ENCODE measurements around the gene LMO3.
A peak's percentile ranks its signal among the peaks of the same experiment; 100 is the strongest.

The LMO3 gene

GRCh38 chr12:16606117-16606200 is at the start of gene LMO3:
TSS of gene LMO3 (minus strand) at chr12:16606162. CDS start at chr12:16600860, 5,302 bp downstream.
- peak within 1 kb of the TSS; percentile 42 for H3K4me3 ChIP-seq (ENCODE audit: low read depth, low read length)
- DNase-seq (ENCODE audit: low read depth, low spot score): no peak
- TF ChIP-seq, protein P1, sequence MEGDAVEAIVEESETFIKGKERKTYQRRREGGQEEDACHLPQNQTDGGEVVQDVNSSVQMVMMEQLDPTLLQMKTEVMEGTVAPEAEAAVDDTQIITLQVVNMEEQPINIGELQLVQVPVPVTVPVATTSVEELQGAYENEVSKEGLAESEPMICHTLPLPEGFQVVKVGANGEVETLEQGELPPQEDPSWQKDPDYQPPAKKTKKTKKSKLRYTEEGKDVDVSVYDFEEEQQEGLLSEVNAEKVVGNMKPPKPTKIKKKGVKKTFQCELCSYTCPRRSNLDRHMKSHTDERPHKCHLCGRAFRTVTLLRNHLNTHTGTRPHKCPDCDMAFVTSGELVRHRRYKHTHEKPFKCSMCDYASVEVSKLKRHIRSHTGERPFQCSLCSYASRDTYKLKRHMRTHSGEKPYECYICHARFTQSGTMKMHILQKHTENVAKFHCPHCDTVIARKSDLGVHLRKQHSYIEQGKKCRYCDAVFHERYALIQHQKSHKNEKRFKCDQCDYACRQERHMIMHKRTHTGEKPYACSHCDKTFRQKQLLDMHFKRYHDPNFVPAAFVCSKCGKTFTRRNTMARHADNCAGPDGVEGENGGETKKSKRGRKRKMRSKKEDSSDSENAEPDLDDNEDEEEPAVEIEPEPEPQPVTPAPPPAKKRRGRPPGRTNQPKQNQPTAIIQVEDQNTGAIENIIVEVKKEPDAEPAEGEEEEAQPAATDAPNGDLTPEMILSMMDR (IDR thresholded peaks at IDR 0.05; ENCODE audit: low read depth, low read length): no peak
- in situ Hi-C loops (cut with HindIII; ENCODE audit: low sequenced_read_pairs): no loop called here

DNA sequence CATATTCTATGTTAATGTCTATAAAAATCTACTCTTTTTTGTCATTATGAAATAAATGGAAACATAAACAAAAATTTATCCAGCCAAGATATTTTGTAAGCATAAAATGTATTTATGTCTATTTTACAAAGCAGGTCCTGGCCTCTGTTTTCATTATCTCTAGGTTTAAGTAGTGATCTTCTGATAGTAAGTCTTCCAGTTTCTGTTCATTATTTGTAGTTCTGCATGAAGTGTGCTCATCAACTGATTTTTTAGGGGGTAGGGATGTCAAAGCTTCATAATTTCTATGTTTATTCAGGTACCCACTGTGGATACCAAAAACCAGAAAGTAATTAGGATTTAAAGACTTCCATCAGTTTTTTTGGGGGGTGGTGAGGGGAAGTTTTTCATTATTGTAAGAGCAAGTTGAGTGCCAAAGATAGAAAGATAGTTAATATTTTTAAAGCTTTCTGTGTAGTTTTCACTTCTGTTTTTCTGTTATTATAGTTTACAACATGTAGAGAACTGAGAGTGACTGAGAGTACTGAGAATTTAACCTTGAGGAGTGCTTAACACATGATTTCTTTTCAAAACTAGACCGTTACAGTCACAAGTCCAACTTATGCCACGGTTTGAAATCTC is 30.6 kb upstream of the LMO3 start:
- H3K4me3 ChIP-seq (ENCODE audit: low read depth, low read length): no peak overlapping the region
- DNase-seq (ENCODE audit: low read depth, low spot score): no peak
- TF ChIP-seq, protein P1 (IDR thresholded peaks at IDR 0.05; ENCODE audit: low read depth, low read length): no peak
- in situ Hi-C loops (cut with HindIII; ENCODE audit: low sequenced_read_pairs): no loop called here

GRCh38 chr12:16634786-16635185 is 28.8 kb upstream of the LMO3 start:
- TF ChIP-seq, protein P1 (IDR thresholded peaks at IDR 0.05; ENCODE audit: low read depth, low read length): no peak
- in situ Hi-C loops (cut with HindIII; ENCODE audit: low sequenced_read_pairs): no loop called here
- H3K4me3 ChIP-seq (ENCODE audit: low read depth, low read length): no peak overlapping the region

GRCh38 chr12:16626991-16627390 is 21.0 kb upstream of the LMO3 start:
- TF ChIP-seq, protein P1 (IDR thresholded peaks at IDR 0.05; ENCODE audit: low read depth, low read length): no peak
- in situ Hi-C loops (cut with HindIII; ENCODE audit: low sequenced_read_pairs): no loop called here

More at GRCh38 chr12:16634786-16635185, 28.8 kb upstream of the LMO3 start:
- no peak for DNase-seq (ENCODE audit: low read depth, low spot score)

GRCh38 chr12:16622338-16622737 is 16.4 kb upstream of the LMO3 start:
- DNase-seq (ENCODE audit: low read depth, low spot score): no peak
- TF ChIP-seq, protein P1 (IDR thresholded peaks at IDR 0.05; ENCODE audit: low read depth, low read length): no peak
- in situ Hi-C loops (cut with HindIII; ENCODE audit: low sequenced_read_pairs): no loop called here
- no peak overlapping the region for H3K4me3 ChIP-seq (ENCODE audit: low read depth, low read length)

More at GRCh38 chr12:16626991-16627390, 21.0 kb upstream of the LMO3 start:
- no peak for DNase-seq (ENCODE audit: low read depth, low spot score)
- no peak overlapping the region for H3K4me3 ChIP-seq (ENCODE audit: low read depth, low read length)

GRCh38 chr12:16619537-16619936 is 13.6 kb upstream of the LMO3 start:
- TF ChIP-seq, protein P1 (IDR thresholded peaks at IDR 0.05; ENCODE audit: low read depth, low read length): no peak
- H3K4me3 ChIP-seq (ENCODE audit: low read depth, low read length): no peak overlapping the region
- DNase-seq (ENCODE audit: low read depth, low spot score): no peak
- in situ Hi-C loops (cut with HindIII; ENCODE audit: low sequenced_read_pairs): no loop called here

GRCh38 chr12:16618256-16618655 is 12.3 kb upstream of the LMO3 start:
- in situ Hi-C loops (cut with HindIII; ENCODE audit: low sequenced_read_pairs): no loop called here
- DNase-seq (ENCODE audit: low read depth, low spot score): no peak
- TF ChIP-seq, protein P1 (IDR thresholded peaks at IDR 0.05; ENCODE audit: low read depth, low read length): no peak
- H3K4me3 ChIP-seq (ENCODE audit: low read depth, low read length): no peak overlapping the region

Measured in astrocyte of the spinal cord (primary cell).